Loucy (cell line): ENCODE results near the gene NRCAM.

ENCODE experiments used
- EZH2phosphoT487 ChIP-seq: fragments of 200-600 bp; IDR thresholded peaks from 2 replicates; pipeline ENCODE4 v1.6.1; 2018; ENCODE audit warnings: antibody characterized with exemption, mild to moderate bottlenecking, moderate library complexity, borderline replicate concordance
- TF ChIP-seq, protein P1 (sequence below): fragments of 200-600 bp; sonication (generic); conservative IDR thresholded peaks from 2 replicates; pipeline ENCODE4 v1.5.1; 2014; ENCODE audit warnings: mild to moderate bottlenecking, antibody characterized with exemption, low read length

DNA sequence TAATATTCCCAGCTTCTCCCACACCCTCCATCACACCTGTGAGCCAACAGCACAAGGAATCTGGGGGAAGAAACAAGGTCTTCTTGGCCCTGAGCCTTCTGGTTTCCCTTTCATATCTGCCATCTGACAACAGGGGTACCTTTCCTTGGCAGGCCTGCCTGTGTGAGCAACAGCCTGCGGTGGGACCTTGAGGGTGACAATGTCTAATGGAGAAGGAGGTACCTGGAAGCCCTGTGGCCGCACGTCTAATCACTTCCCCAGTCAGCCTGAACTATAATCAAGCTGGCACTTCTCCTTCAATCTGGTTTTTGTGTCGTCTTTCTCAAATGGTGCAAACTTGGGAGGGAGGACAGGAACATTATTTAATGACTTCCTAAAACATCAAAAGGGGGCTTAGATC, 41.2 kb downstream of the NRCAM start:
- TF ChIP-seq, protein P1, sequence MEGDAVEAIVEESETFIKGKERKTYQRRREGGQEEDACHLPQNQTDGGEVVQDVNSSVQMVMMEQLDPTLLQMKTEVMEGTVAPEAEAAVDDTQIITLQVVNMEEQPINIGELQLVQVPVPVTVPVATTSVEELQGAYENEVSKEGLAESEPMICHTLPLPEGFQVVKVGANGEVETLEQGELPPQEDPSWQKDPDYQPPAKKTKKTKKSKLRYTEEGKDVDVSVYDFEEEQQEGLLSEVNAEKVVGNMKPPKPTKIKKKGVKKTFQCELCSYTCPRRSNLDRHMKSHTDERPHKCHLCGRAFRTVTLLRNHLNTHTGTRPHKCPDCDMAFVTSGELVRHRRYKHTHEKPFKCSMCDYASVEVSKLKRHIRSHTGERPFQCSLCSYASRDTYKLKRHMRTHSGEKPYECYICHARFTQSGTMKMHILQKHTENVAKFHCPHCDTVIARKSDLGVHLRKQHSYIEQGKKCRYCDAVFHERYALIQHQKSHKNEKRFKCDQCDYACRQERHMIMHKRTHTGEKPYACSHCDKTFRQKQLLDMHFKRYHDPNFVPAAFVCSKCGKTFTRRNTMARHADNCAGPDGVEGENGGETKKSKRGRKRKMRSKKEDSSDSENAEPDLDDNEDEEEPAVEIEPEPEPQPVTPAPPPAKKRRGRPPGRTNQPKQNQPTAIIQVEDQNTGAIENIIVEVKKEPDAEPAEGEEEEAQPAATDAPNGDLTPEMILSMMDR, result no peak
- no peak for TF ChIP-seq EZH2phosphoT487
